Uterus (tissue), 2 donors: Measurements from ENCODE around the gene IL1RAPL2.

Source experiments
- CTCF ChIP-seq, 4 experiments: fragments of 200-600 bp in 2 of 4; fragments of 450-650 bp in 2 of 4; sonication (generic) in 2 of 4; IDR thresholded peaks; one replicate each; pipeline ENCODE4 v1.5.1; 2016 to 2019; ENCODE audit warnings: antibody characterized with exemption in 4 of 4, mild to moderate bottlenecking in 2 of 4, moderate library complexity in 1 of 4
- POLR2A ChIP-seq, 2 donors: fragments of 450-650 bp; IDR thresholded peaks; one replicate each; pipeline ENCODE4 v1.6.1; 2016; ENCODE audit warnings: antibody characterized with exemption in 2 of 2, mild to moderate bottlenecking in 1 of 2, moderate library complexity in 1 of 2

- TF ChIP-seq CTCF (IDR thresholded peaks at IDR 0.05), result no peak
- TF ChIP-seq POLR2A (IDR thresholded peaks at IDR 0.05), result no peak
Observed at GRCh38 chrX:105375816-105376215, 809.8 kb downstream of the IL1RAPL2 start.
